ENCODE results near the gene CRB1.

CRB1 gene

DNA sequence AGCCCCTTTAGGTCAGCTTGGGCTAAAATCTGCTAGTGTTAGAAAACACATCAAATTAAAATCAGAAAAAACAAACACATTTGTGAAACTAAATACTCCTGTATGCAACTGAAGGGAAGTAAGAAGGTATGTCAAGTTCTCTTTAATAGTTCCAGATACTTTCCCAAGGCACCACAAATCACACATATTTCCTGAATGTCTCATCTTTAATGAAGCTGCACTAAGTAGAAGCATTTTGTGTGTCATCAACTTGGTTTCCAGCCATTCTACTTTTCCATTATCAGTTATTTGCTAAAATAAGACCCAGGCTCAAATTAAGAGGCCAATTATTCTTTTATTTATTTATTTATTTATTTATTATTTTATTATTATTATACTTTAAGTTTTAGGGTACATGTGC is 34.7 kb downstream of the CRB1 start:
- no peak for TF ChIP-seq EZH2 (IDR thresholded peaks at IDR 0.05; ENCODE audit: borderline replicate concordance, low read length)
- no peak overlapping the region for H3K9ac ChIP-seq (ENCODE audit: low read length)
- no peak overlapping the region for H3K27ac ChIP-seq (ENCODE audit: low read depth, low read length, poor library complexity, severe bottlenecking)
- H2AFZ ChIP-seq (ENCODE audit: low read length) = no peak overlapping the region
- no peak overlapping the region for H3K4me3 ChIP-seq (ENCODE audit: low read depth, low read length, poor library complexity, severe bottlenecking)
- no peaks in the 10 kb centered on the region for H3F3A ChIP-seq (ENCODE audit: insufficient read depth, low read length)
- H3K4me1 ChIP-seq (ENCODE audit: insufficient read depth, low read length, severe bottlenecking) = no peaks in the 10 kb centered on the region
- H3K36me3 ChIP-seq (ENCODE audit: insufficient read depth, low read length) = no peaks in the 10 kb centered on the region
- no peaks in the 10 kb centered on the region for H4K20me1 ChIP-seq (ENCODE audit: insufficient read depth, low read length)
- no peaks in the 10 kb centered on the region for H3K27me3 ChIP-seq (ENCODE audit: insufficient read depth, low read length)
- H3K79me2 ChIP-seq (ENCODE audit: insufficient read depth, low read length) = no peaks in the 10 kb centered on the region
- H3K9me2 ChIP-seq (ENCODE audit: low read depth, low read length) = no peaks in the 10 kb centered on the region
- H3K9me3 ChIP-seq (ENCODE audit: low read length) = no peaks in the 10 kb centered on the region
- H3K4me2 ChIP-seq (ENCODE audit: low read length) = no peak overlapping the region

DNA sequence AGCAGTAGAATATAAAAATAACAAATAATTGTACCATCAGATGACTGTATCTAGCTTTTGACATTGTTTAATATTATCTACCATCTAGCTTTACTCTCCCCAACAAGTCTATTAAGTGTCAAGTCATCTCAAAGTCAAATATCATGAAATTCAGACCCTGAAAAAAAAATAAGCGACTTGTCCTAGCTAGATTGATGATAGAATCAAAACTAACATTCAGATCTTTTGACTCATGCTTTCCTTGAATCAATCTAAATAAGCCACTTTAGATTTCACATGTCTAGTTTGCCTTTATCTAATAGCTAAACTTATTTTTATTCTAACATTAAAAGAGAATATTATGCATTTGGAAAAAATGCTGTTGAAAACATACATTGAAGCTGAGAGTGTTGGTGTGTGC is 35.4 kb downstream of the CRB1 start:
- Histone ChIP-seq H3K36me3 (ENCODE audit: insufficient read depth, low read length) (no peaks in the 10 kb centered on the region), H3K4me1 (ENCODE audit: insufficient read depth, low read length, severe bottlenecking) (no peaks in the 10 kb centered on the region), H3K9me3 (ENCODE audit: low read length) (no peaks in the 10 kb centered on the region), H3K4me2 (ENCODE audit: low read length) (no peak overlapping the region), H3F3A (ENCODE audit: insufficient read depth, low read length) (no peaks in the 10 kb centered on the region), H3K79me2 (ENCODE audit: insufficient read depth, low read length) (no peaks in the 10 kb centered on the region), H4K20me1 (ENCODE audit: insufficient read depth, low read length) (no peaks in the 10 kb centered on the region), H3K9ac (ENCODE audit: low read length) (no peak overlapping the region), H3K9me2 (ENCODE audit: low read depth, low read length) (no peaks in the 10 kb centered on the region), H3K4me3 (ENCODE audit: low read depth, low read length, poor library complexity, severe bottlenecking) (no peak overlapping the region), H2AFZ (ENCODE audit: low read length) (no peak overlapping the region), H3K27me3 (ENCODE audit: insufficient read depth, low read length) (no peaks in the 10 kb centered on the region), H3K27ac (ENCODE audit: low read depth, low read length, poor library complexity, severe bottlenecking) (no peak overlapping the region)
- TF ChIP-seq EZH2 (IDR thresholded peaks at IDR 0.05; ENCODE audit: borderline replicate concordance, low read length) = no peak
- TF ChIP-seq, protein P1, sequence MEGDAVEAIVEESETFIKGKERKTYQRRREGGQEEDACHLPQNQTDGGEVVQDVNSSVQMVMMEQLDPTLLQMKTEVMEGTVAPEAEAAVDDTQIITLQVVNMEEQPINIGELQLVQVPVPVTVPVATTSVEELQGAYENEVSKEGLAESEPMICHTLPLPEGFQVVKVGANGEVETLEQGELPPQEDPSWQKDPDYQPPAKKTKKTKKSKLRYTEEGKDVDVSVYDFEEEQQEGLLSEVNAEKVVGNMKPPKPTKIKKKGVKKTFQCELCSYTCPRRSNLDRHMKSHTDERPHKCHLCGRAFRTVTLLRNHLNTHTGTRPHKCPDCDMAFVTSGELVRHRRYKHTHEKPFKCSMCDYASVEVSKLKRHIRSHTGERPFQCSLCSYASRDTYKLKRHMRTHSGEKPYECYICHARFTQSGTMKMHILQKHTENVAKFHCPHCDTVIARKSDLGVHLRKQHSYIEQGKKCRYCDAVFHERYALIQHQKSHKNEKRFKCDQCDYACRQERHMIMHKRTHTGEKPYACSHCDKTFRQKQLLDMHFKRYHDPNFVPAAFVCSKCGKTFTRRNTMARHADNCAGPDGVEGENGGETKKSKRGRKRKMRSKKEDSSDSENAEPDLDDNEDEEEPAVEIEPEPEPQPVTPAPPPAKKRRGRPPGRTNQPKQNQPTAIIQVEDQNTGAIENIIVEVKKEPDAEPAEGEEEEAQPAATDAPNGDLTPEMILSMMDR (IDR thresholded peaks at IDR 0.05; ENCODE audit: low read length) = no peak

DNA sequence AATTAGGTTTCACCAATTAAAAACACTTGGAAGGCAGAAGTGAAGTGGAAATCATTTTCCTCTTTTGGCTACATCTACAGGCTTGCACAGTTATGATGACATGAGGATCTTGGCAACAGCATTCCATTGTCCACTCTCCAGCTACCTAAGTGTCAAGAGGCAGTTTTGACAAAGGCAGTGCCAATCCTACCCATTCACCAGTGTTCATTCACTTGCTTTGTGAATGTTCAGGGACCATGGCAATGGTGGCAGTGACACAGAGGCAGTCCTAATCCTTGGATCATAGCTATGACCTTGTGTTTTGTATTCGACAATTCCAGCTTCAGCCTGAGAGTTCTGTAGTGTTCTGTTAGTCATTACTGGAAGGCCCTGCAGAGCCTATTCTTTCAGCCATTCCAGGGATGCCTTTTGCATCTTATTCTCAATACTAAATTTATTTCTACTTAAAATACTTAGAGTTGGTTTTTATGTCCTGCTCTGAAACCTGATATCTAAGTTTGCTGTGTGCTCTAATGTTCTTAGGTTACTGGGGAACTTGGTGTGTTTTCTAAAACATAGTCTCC is 36.7 kb downstream of the CRB1 start:
- Histone ChIP-seq H2AFZ (ENCODE audit: low read length) (no peak overlapping the region), H3K79me2 (ENCODE audit: insufficient read depth, low read length) (no peaks in the 10 kb centered on the region)

More for the DNA sequence above, 36.7 kb downstream of the CRB1 start:
- H3K4me3 ChIP-seq (ENCODE audit: low read depth, low read length, poor library complexity, severe bottlenecking) = no peak overlapping the region
- no peaks in the 10 kb centered on the region for H3K36me3 ChIP-seq (ENCODE audit: insufficient read depth, low read length)
- TF ChIP-seq, protein P1 (IDR thresholded peaks at IDR 0.05; ENCODE audit: low read length) = no peak
- no peak for TF ChIP-seq EZH2 (IDR thresholded peaks at IDR 0.05; ENCODE audit: borderline replicate concordance, low read length)
- H3K27ac ChIP-seq (ENCODE audit: low read depth, low read length, poor library complexity, severe bottlenecking) = no peak overlapping the region
- no peaks in the 10 kb centered on the region for H4K20me1 ChIP-seq (ENCODE audit: insufficient read depth, low read length)
- H3K9me2 ChIP-seq (ENCODE audit: low read depth, low read length) = no peaks in the 10 kb centered on the region
- no peaks in the 10 kb centered on the region for H3K27me3 ChIP-seq (ENCODE audit: insufficient read depth, low read length)
- no peaks in the 10 kb centered on the region for H3K9me3 ChIP-seq (ENCODE audit: low read length)
- H3K4me1 ChIP-seq (ENCODE audit: insufficient read depth, low read length, severe bottlenecking) = no peaks in the 10 kb centered on the region
- no peak overlapping the region for H3K9ac ChIP-seq (ENCODE audit: low read length)
- no peaks in the 10 kb centered on the region for H3F3A ChIP-seq (ENCODE audit: insufficient read depth, low read length)
- H3K4me2 ChIP-seq (ENCODE audit: low read length) = no peak overlapping the region

Data from OCI-LY1 (cell line).